Gastroesophageal sphincter (tissue), 3 donors: ENCODE data around the gene TM6SF1.
A peak's percentile ranks its signal among the peaks of the same experiment; 100 is the strongest.

Source experiments
- CTCF ChIP-seq, 4 experiments: fragments of 200-600 bp in 2 of 4; fragments of 450-650 bp in 2 of 4; sonication (generic) in 1 of 4; IDR thresholded peaks; one replicate each; pipeline ENCODE4 v1.5.1; 2017 to 2019; ENCODE audit warnings: antibody characterized with exemption in 4 of 4, mild to moderate bottlenecking in 2 of 4, moderate library complexity in 2 of 4
- POLR2AphosphoS5 ChIP-seq: sonication (generic); formaldehyde crosslinking; IDR thresholded peaks from one replicate; pipeline ENCODE4 v1.6.1; 2017; ENCODE audit warnings: antibody characterized with exemption

GRCh38 chr15:83106994-83107840 lies at the start of gene TM6SF1:
- TF ChIP-seq POLR2AphosphoS5 (no peak), CTCF (IDR thresholded peaks at IDR 0.05) (peak in 1 of 4 experiments; percentile 10)
